MG63 (cell line): ENCODE data around the gene BIN1. TPM values are rescaled to one million over a fixed set of nuclear protein-coding genes. Genes with fewer than 3 reads are reported as not detected.
A peak's percentile ranks its signal among the peaks of the same experiment; 100 is the strongest.

Experiments
- DNase-seq: peaks from one replicate; pipeline ENCODE4 v3.0.0-alpha.2; 2020
- H3K27me3 ChIP-seq: fragments of 250-450 bp; sonication (Bioruptor Pico); 2 replicates; pipeline ENCODE4 v1.5.1; 2020; ENCODE audit warnings: mild to moderate bottlenecking, moderate library complexity
- H3K36me3 ChIP-seq: fragments of 250-450 bp; sonication (Bioruptor Pico); 2 replicates; pipeline ENCODE4 v1.5.1; 2020; ENCODE audit warnings: mild to moderate bottlenecking, moderate library complexity
- H3K4me3 ChIP-seq: fragments of 250-450 bp; sonication (Bioruptor Pico); 2 replicates; pipeline ENCODE4 v1.5.1; 2020; ENCODE audit warnings: mild to moderate bottlenecking, moderate library complexity
- H3K9me3 ChIP-seq: fragments of 250-450 bp; sonication (Bioruptor Pico); 2 replicates; pipeline ENCODE4 v1.5.1; 2020; ENCODE audit warnings: mild to moderate bottlenecking, moderate library complexity
- total RNA-seq: library from RNA; depleted of rRNA; stranded (reverse); fragments of >200 nt; shearing (Covaris generic); gene quantifications from 2 replicates; pipeline ENCODE4 v1.2.3, GENCODE V29; 2014; ENCODE audit warnings: low replicate concordance

The BIN1 gene
- total RNA-seq, 1 experiment from 2014 or later, result 50.8 TPM

DNA sequence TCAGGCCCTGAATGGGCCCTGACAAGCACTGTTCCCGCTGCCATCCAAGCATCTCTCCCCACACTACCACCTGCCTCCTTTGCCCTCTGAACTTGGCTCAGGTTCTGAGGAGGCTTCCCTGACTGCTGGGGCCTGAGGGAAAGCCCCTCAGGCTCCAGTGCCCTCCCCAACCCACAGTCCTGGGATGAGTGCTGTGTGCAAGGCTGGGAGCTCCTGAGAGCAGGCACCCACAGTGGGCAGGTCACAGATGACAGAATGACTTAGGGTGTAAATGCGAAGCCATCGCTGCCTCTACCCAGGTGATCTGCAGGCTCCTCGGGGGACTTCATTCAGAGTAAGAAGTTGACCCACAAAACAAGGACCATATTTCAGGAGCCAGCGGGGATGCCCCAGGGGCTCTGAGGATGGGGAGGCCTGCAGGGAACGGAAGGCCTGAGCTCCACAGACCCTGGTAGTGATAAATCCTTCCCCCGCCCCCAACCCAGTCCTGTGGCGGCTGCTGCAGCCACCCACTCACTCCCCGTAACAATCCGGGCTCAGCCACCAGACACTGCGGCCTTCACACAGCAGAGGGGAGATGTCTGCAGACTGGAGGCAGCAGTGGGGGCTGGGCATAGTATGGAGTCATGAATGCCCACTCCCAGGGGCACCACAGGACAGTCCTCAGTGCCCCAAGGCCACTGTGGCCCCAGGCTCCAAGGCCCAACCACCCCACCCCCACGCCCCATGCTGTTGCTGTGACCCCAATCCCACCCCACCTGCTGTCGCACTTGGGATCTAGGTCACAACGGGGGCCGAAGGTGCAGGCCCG lies 8.9 kb downstream of the BIN1 start:
- Histone ChIP-seq H3K4me3 (no peak overlapping the region), H3K36me3 (no peaks in the 10 kb centered on the region), H3K27me3 (no peaks in the 10 kb centered on the region), H3K9me3 (no peaks in the 10 kb centered on the region)
- no peak for DNase-seq

DNA sequence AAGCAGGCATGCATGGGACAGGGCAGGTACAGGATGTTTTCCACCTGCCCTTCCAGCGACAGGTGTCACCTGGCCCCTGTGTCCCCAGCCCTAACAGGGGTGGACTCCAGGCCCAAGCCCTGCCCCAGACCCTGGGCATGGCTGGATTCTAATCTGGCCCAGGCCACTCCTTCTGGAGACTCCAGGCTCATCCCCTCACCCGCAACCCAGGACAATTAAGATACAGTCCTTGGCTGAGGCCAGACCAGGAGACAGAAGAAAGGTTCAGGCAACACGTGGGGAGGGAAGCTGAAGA lies 9.5 kb downstream of the BIN1 start:
- DNase-seq, result no peak
- no peak overlapping the region for H3K4me3 ChIP-seq
- no peaks in the 10 kb centered on the region for H3K27me3 ChIP-seq

DNA sequence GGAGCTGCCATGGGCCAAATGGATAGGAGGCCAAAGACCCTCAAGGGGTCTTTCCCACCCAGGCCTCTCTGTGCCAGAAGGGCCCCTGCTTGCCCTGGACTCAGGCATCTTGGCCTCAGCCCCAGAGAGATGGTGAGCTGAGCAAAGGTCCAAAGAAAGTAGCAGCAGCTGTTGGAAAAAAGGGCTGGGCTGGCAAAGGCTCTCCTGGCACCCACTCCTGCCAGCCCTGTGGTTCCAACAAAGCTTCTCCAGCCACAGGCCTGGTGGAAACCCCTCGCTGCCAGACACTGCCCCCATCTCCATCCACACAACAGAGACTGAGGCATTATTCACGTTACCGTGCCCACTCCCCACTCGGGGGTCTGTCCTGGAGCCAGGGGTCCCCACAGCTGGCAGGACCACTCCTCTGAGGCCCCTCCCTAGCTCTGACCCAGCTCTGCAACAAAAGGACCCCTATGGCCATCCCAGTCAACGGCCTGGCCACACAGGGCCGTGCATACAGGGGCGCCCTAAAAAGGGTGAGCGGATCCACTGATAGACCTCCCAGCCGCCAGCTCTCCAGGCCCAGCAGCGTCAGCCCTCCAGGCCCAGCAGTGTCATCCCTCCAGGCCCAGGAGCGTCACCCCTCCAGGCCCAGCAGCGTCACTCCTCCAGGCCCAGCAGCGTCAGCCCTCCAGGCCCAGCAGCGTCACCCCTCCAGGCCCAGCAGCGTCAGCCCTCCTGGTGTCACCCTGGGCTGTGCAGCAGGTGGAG lies 10.1 kb downstream of the BIN1 start:
- DNase-seq, result peak; percentile 65
- Histone ChIP-seq H3K9me3 (no peaks in the 10 kb centered on the region), H3K27me3 (no peaks in the 10 kb centered on the region), H3K4me3 (no peak overlapping the region), H3K36me3 (no peaks in the 10 kb centered on the region)

More for the DNA sequence above, 9.5 kb downstream of the BIN1 start:
- Histone ChIP-seq H3K36me3 (no peaks in the 10 kb centered on the region), H3K9me3 (no peaks in the 10 kb centered on the region)

DNA sequence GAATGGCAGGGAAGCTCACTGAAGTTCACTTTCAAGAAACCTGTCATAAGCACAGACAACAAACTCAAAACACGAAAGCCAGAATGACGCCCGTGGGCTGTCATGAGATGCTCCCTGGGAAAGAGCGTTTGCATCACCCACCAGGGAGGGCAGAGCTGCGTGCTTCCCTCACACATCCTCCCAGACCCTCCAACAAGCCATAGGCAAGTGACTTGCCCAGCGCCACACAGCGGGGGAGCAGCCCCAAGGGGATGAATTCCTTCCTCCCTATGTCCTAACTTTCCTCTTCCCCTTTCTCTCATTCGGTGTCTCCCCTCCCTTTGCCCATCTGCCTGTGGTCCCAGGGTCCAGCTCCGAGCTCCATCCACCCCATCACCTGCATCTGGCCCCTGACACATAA lies 10.7 kb downstream of the BIN1 start:
- Histone ChIP-seq H3K9me3 (no peaks in the 10 kb centered on the region), H3K4me3 (no peak overlapping the region), H3K36me3 (no peaks in the 10 kb centered on the region), H3K27me3 (no peaks in the 10 kb centered on the region)
- no peak for DNase-seq

DNA sequence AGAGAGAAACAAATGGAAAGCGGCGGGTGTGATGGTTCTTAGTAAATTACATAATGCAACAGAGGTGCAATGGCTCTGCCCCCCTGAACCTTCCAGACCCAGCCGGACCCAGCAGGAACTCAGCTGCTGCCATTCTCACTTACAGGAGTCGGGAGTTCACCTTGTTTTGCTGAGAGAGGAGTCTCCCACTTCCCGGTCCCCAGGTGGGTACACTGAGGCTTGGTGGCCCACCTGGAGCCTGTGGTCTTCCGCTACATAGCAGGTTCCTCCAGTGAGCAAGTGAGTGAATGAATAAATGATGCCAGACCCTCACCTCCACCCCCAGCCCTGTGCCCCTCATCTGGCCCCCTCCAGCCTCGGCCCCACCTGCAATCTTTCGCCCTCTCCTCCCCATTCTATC lies 11.2 kb downstream of the BIN1 start:
- Histone ChIP-seq H3K4me3 (no peak overlapping the region), H3K9me3 (no peaks in the 10 kb centered on the region), H3K36me3 (no peaks in the 10 kb centered on the region), H3K27me3 (no peaks in the 10 kb centered on the region)
- DNase-seq, result no peak

DNA sequence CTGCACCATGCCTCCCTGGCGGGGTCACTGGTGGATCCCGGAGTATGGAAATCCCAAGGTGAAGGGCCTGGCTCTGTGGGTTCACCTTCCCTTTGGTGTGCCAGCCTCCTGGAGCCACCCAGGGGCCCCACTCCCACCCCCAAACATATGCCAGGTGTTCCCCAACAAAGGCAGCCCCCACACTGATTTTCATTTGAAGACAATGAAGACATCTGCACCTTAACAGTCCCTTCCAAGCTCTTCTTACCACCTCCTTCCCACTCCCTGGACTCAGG lies 11.7 kb downstream of the BIN1 start:
- no peak for DNase-seq
- Histone ChIP-seq H3K4me3 (no peak overlapping the region), H3K9me3 (no peaks in the 10 kb centered on the region), H3K27me3 (no peaks in the 10 kb centered on the region), H3K36me3 (no peaks in the 10 kb centered on the region)

DNA sequence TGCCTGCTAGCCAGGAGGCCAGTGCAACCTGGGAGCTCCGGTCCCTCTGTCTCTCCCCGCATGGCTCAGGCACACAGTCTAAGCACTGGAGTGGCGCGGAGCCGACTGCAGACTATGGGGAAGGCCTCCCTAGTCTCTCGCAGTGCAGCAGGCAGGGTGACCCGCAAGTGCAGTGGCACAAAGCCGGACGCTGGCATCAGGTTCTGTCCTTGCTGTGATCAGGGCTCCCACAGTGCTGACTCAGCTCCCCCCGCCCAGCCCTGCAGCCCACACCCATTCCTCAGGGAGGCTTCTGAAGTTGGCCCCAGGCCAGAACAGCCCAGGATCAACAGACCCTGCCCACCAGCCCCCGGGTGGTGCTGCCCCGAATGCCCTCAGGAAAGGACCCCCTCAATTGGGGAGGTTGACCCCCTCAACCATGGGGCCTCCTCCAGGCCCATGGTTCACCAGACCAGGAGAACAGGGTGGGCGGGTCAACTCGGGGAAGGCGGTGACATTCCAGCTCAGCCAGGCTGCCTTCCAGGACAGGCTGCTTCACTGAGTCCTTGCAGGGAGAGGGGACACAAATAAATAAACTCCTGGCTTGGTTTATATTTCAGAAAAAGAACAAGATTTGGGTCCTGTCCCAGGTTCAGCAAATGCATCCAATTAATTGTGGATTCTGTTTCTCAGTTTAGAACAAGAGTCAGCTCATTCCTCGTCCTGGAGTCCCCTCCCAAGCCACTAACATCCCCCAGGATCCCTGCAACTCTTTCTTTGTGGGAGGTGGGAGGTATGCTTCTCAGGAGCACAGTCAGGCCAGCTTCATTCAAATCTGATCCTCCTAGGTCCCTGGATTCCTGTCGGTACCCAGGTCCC lies 12.2 kb downstream of the BIN1 start:
- DNase-seq, result peak; percentile 63
- H3K36me3 ChIP-seq, result no peaks in the 10 kb centered on the region
- no peak overlapping the region for H3K4me3 ChIP-seq
- no peaks in the 10 kb centered on the region for H3K27me3 ChIP-seq
- H3K9me3 ChIP-seq, result no peaks in the 10 kb centered on the region

DNA sequence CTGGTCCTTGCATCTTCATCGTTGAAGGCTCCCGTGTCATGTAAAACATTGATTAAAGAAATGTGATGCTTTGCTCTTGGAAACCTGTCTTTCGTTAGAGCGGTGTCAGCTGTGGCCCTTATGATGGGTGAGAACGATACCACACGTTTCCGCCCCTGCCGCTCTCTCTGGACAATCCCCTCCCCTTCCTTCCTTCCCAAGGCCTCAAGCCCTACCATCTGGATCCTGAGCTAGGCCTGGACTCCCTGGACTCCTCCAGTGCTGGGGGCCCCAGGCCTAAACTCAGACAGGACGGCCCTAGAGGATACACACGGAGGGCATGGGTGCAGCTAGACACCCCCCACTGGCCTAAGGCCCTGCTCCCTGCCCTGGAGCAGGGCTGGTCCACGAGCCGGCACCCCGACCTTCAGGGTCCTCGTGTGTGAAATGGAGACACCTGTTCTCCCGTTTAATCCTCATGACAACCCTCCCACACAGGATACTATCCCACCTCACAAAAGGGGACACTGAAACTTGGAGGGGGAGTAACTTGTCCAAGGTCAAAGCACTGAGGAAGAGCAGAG lies 13.2 kb downstream of the BIN1 start:
- no peaks in the 10 kb centered on the region for H3K9me3 ChIP-seq
- H3K36me3 ChIP-seq, result no peaks in the 10 kb centered on the region
- no peaks in the 10 kb centered on the region for H3K27me3 ChIP-seq
- no peak overlapping the region for H3K4me3 ChIP-seq
- DNase-seq, result no peak

DNA sequence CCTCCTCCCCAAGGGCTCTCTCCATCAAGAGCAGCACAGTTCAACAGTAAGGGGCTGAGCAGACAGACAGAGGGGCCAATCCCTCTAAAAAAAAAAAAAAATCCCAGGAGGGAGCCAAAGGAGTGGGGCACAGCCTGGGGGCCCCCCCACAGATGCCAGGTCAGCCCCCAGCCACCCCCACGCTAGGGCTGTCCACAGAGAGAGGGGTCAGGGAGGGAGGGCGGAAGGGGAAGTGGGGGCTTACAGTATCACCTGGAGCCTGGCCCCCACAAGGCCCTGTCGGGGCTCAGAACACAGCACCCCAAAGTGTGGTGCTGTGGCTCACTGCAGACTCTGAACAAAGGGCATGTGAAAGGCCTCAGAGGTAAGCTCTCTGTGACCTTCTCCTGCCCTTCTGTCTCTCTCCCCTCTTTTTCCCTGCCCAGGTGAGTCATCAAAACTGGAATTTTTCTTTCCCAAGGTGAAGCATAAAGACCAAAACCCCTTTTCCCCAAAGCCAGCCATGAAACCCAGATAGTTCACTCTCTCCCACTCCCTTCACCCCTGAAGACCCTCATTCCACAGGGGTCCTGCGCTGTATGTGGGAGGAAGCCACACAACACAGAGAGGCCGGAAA lies 13.9 kb downstream of the BIN1 start:
- Histone ChIP-seq H3K9me3 (no peaks in the 10 kb centered on the region), H3K4me3 (no peak overlapping the region), H3K27me3 (no peaks in the 10 kb centered on the region), H3K36me3 (no peaks in the 10 kb centered on the region)
- no peak for DNase-seq

DNA sequence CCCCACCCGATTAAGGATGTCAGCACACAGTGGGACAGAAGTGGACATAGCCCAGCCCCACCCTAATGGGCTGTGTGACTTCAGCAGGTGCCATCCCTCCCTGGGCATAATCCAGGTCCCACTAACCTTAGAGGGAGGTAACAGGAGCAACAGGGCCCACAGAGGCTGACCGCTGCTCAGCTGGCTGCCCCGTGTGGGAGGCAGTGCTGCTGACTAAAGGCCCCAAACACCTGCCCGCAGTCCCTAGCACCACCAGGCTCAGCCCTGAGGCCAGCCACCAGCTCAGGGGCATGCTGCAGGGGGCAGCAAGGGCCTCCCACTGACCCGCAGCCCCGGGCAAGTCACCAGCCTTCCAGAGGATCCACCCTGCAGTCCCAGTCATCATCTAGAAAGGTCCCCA lies 14.6 kb downstream of the BIN1 start:
- no peaks in the 10 kb centered on the region for H3K27me3 ChIP-seq
- no peak overlapping the region for H3K4me3 ChIP-seq
- no peak for DNase-seq
- no peaks in the 10 kb centered on the region for H3K36me3 ChIP-seq
- no peaks in the 10 kb centered on the region for H3K9me3 ChIP-seq

DNA sequence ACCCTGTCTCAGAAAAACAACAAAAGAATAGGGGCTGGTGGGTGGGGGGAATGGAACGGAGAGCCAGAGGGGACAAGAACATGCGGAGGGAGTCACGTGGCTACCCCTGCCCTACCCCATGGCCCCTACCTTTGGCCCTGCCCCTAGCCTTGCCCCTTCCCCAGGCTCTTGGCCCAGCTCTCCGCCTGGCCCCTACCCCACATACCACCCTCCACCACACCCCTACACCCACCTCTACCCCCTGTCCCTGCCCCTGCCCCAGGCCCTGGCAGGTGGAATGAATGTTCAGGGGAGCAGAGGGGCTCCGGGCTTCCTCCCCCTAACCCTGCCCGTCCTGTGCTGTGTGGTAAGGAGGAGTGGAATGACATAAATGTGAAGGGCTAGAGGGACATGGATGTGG lies 15.1 kb downstream of the BIN1 start:
- DNase-seq, result no peak
- H3K9me3 ChIP-seq, result no peaks in the 10 kb centered on the region
- H3K4me3 ChIP-seq, result no peak overlapping the region
- no peaks in the 10 kb centered on the region for H3K36me3 ChIP-seq
- H3K27me3 ChIP-seq, result no peaks in the 10 kb centered on the region

DNA sequence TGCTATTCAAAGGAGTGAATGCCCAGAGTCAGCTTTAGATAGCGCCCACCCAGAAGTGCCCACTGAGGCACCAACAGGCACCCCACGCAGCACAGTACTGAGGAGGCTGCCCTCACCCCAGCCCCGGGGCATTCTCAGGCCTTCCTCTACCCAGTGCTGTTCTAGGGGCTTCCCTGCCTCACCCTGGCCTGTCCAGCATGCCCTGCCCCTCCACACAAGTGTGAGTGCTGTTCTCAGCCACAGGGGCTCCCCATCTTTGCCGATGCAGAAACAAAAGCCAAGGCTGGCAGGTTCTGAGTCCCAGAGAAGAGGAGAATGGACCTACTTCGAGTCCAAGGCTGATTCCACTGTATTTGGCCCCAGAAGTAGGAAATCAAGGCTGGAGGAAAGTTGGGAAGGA lies 15.8 kb downstream of the BIN1 start:
- H3K4me3 ChIP-seq, result no peak overlapping the region
- H3K27me3 ChIP-seq, result no peaks in the 10 kb centered on the region
- DNase-seq, result no peak
- H3K36me3 ChIP-seq, result no peaks in the 10 kb centered on the region
- H3K9me3 ChIP-seq, result no peaks in the 10 kb centered on the region

DNA sequence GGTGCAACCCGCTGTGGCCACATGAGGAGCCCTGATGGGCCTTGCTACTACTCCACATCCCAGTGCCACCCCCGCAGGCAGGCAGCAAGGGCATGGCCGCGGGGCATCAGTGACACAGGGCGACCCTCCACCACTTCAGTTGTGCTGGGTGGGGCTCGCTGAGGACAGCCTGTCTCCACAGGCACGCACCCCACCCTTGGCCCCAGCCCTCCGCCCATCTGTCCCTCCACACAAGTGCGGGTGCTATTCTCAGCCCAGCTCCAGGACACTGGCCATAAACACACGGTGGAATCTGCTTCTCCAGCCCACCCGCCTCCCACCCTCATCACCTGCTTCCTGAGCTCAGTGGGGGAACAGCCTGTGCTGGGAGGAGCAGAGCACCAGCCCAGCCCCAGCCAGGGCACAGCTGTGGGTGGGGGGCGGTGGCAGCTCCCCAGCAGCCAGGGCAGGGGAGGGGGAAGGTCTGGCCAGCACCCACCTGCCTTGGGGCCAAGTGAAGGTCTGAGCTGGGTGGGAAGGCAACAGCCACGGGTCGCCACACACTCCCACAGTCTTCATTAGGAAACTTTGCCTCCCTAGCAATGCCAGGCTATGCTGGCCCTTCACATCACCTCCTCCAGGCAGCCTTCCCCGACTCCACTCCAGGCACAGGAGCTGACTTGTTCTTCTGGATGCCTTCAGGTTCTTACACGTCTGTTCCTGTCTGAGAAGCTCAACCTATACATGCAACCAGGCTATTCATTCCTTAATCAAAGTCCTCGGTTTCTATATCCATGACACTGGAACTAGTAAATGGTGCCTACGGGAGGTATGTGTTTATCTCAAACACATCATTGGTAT lies 16.5 kb downstream of the BIN1 start:
- Histone ChIP-seq H3K4me3 (no peak overlapping the region), H3K27me3 (no peaks in the 10 kb centered on the region), H3K36me3 (no peaks in the 10 kb centered on the region), H3K9me3 (no peaks in the 10 kb centered on the region)
- DNase-seq, result no peak

DNA sequence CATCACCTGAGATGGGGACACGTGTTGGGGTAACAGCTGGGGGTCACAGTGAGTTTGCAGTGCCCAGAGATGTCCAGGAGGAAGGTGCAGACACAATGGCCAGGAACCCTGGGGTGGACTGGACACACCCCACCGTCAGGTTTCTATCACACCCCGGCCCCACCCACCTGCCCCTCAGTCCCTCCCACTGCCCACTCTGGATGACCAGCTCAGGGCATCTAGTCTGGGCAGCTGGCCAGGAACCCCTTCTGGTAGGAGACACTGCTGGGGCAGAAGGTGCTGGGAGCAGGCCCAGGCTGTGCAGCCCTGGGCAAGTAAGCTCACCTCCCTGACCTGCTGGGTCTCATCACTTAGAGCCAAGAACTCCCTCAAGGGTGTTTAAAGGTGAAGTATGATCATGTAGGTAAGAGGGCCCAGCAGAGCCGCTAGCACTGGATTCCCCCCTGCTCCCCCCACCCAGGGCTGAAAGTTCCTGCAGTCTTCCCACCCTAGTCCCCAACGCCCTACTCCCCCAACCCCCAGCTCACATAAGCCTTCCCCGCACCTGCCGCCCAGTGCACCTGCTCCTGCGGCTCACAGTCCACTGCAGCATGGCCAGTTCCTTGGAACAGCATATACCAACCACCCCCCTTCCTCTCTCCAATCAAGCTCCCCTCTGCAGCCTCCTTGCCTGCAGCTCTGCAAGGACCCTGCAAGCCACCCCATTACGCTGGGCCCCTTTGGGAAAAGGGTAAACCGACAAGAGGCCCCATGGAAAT lies 17.3 kb downstream of the BIN1 start:
- no peak for DNase-seq
- Histone ChIP-seq H3K27me3 (no peaks in the 10 kb centered on the region), H3K9me3 (no peaks in the 10 kb centered on the region), H3K4me3 (no peak overlapping the region), H3K36me3 (no peaks in the 10 kb centered on the region)

DNA sequence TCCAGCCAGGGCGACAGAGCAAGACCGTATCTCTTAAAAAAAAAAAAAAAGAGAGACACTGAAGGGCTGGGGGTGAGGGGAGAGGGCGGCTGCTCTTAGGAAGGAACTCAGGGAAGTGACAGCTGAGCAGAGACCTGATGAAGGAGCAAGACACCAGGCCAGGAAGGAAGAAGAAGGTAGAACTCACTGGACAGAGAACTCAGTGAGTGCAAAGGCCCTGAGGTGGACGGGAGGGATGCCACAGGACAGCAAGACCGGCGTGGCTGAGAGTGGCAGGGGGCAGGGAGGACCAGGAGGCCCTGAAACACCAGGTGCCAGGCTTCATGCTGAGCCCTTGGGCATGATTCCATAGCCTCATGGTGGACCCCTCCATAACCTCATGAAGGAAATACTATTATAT lies 18.2 kb downstream of the BIN1 start:
- Histone ChIP-seq H3K9me3 (no peaks in the 10 kb centered on the region), H3K4me3 (no peak overlapping the region), H3K27me3 (no peaks in the 10 kb centered on the region), H3K36me3 (no peaks in the 10 kb centered on the region)
- DNase-seq, result no peak
